ENCODE results near the gene SELENOK. TPM values are rescaled to one million over a fixed set of nuclear protein-coding genes. Genes with fewer than 3 reads are reported as not detected.

Gene SELENOK
- total and polyA plus RNA-seq, 2 of the 13 experiments (the other 11 are each of a cell fraction or from before 2014, with no cell fraction given) = 67.0 to 81.0 TPM

DNA sequence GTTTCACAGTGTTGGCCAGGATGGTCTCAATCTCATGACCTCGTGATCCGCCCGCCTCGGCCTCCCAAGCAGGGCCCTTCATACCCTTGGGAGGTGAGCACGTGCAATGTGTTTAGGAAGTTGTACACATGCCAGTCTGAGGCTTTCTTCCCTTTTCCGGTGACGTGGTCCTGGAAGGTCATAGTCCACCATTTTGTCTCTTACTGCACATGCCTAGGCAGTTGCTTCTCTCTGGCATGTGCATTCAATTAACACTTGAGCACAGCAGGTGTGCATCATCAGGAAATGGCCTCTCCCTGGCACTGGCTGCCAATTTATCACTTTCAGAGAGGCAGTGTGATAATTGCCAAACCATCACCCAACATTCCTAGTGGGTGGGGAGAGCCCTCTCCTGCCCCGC lies 21.7 kb upstream of the SELENOK start:
- intact Hi-C loops (cut with micrococcal nuclease; ENCODE audit: unreplicated experiment) = no loop called here
- Histone ChIP-seq H3K9ac (ENCODE audit: insufficient read depth, low read depth, low read length) (no peak overlapping the region), H3K9me3 (ENCODE audit: low read length) (no peaks in the 10 kb centered on the region), H3K79me2 (ENCODE audit: insufficient read depth, low read length) (no peaks in the 10 kb centered on the region), H3K4me1 (ENCODE audit: insufficient read depth, low read length) (no peaks in the 10 kb centered on the region), H4K20me1 (ENCODE audit: insufficient read depth, low read length) (no peaks in the 10 kb centered on the region), H3K27me3 (ENCODE audit: control insufficient read depth in 1 of 2, insufficient read depth in 2 of 2, low read length in 2 of 2) (no peaks in the 10 kb centered on the region), H3K4me3 (replicated peaks in 1 of 3; ENCODE audit: insufficient read depth in 1 of 3, low read depth in 2 of 3, low read length in 3 of 3) (no peak overlapping the region), H2AFZ (ENCODE audit: low read length) (no peak overlapping the region), H3K4me2 (ENCODE audit: low read depth, low read length) (no peak overlapping the region), H3K27ac (ENCODE audit: extremely low read length, insufficient read depth, low read length) (no peak overlapping the region), H3K36me3 (replicated peaks in 1 of 2; ENCODE audit: control insufficient read depth in 1 of 2, insufficient read depth in 2 of 2, low read length in 2 of 2) (no peaks in the 10 kb centered on the region)
- 43% methylated on average over 8 of the region's 8 CpGs for WGBS (ENCODE audit: low lambda C conversion rate)
- DNase-seq (ENCODE audit: low spot score) (no peak), ATAC-seq (no peak), FAIRE-seq (no peak)
- ChIA-PET CTCF (ENCODE audit: low intra/inter-chr PET ratio, low total read pairs) (no interaction called here), POLR2A (interaction anchor here (0.6 kb wide), 1 partner anchor 14 kb away, joined by 3 read pairs; no protein-coding TSS in a partner anchor)
- in situ Hi-C loops (cut with HindIII; ENCODE audit: extremely low pct_ligation_motif_present, low pct_unique_long_range_greater_than_20kb) = no loop called here
- BruUV-seq (replicated peaks) = no TSS peak
- TF ChIP-seq KDM2A (CRISPR knock-in tag; IDR thresholded peaks at IDR 0.05; ENCODE audit: borderline replicate concordance, low read depth) (no peak), NPAS2 (CRISPR knock-in tag; IDR thresholded peaks at IDR 0.05; ENCODE audit: borderline replicate concordance) (no peak), GABPA (IDR thresholded peaks at IDR 0.05; ENCODE audit: low read depth, low read length) (no peak), GABPA (CRISPR knock-in tag; IDR thresholded peaks at IDR 0.05; ENCODE audit: low read depth) (peak; percentile 42; the same call in 1 of the 2 replicates), CREB1 (IDR thresholded peaks at IDR 0.05) (peak; percentile 6; the same call in 1 of the 2 replicates), CREB1 (CRISPR knock-in tag; IDR thresholded peaks at IDR 0.05) (no peak), GATA4 (IDR thresholded peaks at IDR 0.05; ENCODE audit: borderline replicate concordance, low read depth) (no peak), GABPB1 (CRISPR knock-in tag; IDR thresholded peaks at IDR 0.05) (0 out of 2 replicates have a peak, but pooled peaks have one; percentile 32)

DNA sequence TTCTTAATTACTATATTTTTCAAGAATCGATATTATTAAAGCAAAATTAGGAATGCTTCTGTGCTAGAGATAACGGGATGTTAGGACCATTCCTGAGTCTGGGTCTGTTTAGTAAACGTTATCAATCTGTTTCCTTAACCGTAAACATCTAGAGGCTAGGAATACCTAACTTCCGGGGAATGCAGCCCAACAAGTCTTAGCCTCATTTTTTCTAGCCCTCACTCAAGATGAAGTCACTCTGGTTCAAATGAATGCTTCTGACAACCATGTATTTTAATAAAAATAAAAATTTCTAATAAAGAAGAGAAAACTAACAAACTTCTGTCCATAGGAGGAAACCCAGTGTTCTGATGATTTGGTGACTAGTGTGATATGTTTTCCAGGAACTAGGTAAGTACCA lies 11.1 kb upstream of the SELENOK start:
- no peak overlapping the region for H3K9ac ChIP-seq (ENCODE audit: insufficient read depth, low read depth, low read length)
- no peaks in the 10 kb centered on the region for H3K9me3 ChIP-seq (ENCODE audit: low read length)
- WGBS (ENCODE audit: low lambda C conversion rate) = 16% methylated on average over 5 of the region's 5 CpGs
- POLR2A ChIA-PET = no interaction called here
- H3K27ac ChIP-seq (ENCODE audit: extremely low read length, insufficient read depth, low read length) = no peak overlapping the region
- H2AFZ ChIP-seq (ENCODE audit: low read length) = no peak overlapping the region
- H3K4me2 ChIP-seq (ENCODE audit: low read depth, low read length) = no peak overlapping the region
- peaks cover under 1 to 2% of the 10 kb centered on the region in 2 experiments; a peak in 1 of 5 replicates for H3K27me3 ChIP-seq (ENCODE audit: control insufficient read depth in 1 of 2, insufficient read depth in 2 of 2, low read length in 2 of 2)
- DNase-seq (ENCODE audit: low spot score) (no peak), FAIRE-seq (no peak), ATAC-seq (no peak)
- H3K4me3 ChIP-seq (replicated peaks in 1 of 3; ENCODE audit: insufficient read depth in 1 of 3, low read depth in 2 of 3, low read length in 3 of 3) = no peak overlapping the region
- CTCF ChIA-PET (ENCODE audit: low intra/inter-chr PET ratio, low total read pairs) = no interaction called here
- H4K20me1 ChIP-seq (ENCODE audit: insufficient read depth, low read length) = no peaks in the 10 kb centered on the region
- intact Hi-C loops (cut with micrococcal nuclease; ENCODE audit: unreplicated experiment) (no loop called here), in situ Hi-C loops (cut with HindIII; ENCODE audit: extremely low pct_ligation_motif_present, low pct_unique_long_range_greater_than_20kb) (no loop called here)
- no peaks in the 10 kb centered on the region for H3K4me1 ChIP-seq (ENCODE audit: insufficient read depth, low read length)
- no peaks in the 10 kb centered on the region for H3K79me2 ChIP-seq (ENCODE audit: insufficient read depth, low read length)
- no peaks in the 10 kb centered on the region for H3K36me3 ChIP-seq (replicated peaks in 1 of 2; ENCODE audit: control insufficient read depth in 1 of 2, insufficient read depth in 2 of 2, low read length in 2 of 2)
- no TSS peak for BruUV-seq (replicated peaks)
- TF ChIP-seq EED (CRISPR knock-in tag; IDR thresholded peaks at IDR 0.05) (no peak), ZNF652 (CRISPR knock-in tag; IDR thresholded peaks at IDR 0.05; ENCODE audit: borderline replicate concordance, low read depth) (no peak), KLF12 (CRISPR knock-in tag; IDR thresholded peaks at IDR 0.05; ENCODE audit: borderline replicate concordance) (no peak), SP4 (CRISPR knock-in tag; IDR thresholded peaks at IDR 0.05) (no peak), GPN1 (CRISPR knock-in tag; IDR thresholded peaks at IDR 0.05; ENCODE audit: borderline replicate concordance) (no peak)
- TF ChIP-seq, protein P1, sequence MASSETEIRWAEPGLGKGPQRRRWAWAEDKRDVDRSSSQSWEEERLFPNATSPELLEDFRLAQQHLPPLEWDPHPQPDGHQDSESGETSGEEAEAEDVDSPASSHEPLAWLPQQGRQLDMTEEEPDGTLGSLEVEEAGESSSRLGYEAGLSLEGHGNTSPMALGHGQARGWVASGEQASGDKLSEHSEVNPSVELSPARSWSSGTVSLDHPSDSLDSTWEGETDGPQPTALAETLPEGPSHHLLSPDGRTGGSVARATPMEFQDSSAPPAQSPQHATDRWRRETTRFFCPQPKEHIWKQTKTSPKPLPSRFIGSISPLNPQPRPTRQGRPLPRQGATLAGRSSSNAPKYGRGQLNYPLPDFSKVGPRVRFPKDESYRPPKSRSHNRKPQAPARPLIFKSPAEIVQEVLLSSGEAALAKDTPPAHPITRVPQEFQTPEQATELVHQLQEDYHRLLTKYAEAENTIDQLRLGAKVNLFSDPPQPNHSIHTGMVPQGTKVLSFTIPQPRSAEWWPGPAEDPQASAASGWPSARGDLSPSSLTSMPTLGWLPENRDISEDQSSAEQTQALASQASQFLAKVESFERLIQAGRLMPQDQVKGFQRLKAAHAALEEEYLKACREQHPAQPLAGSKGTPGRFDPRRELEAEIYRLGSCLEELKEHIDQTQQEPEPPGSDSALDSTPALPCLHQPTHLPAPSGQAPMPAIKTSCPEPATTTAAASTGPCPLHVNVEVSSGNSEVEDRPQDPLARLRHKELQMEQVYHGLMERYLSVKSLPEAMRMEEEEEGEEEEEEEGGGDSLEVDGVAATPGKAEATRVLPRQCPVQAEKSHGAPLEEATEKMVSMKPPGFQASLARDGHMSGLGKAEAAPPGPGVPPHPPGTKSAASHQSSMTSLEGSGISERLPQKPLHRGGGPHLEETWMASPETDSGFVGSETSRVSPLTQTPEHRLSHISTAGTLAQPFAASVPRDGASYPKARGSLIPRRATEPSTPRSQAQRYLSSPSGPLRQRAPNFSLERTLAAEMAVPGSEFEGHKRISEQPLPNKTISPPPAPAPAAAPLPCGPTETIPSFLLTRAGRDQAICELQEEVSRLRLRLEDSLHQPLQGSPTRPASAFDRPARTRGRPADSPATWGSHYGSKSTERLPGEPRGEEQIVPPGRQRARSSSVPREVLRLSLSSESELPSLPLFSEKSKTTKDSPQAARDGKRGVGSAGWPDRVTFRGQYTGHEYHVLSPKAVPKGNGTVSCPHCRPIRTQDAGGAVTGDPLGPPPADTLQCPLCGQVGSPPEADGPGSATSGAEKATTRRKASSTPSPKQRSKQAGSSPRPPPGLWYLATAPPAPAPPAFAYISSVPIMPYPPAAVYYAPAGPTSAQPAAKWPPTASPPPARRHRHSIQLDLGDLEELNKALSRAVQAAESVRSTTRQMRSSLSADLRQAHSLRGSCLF (CRISPR knock-in tag; IDR thresholded peaks at IDR 0.05; ENCODE audit: borderline replicate concordance) = no peak
